Thyroid gland (tissue), 4 donors: ENCODE data around the gene CTDSP2.

Experiments used
- CTCF ChIP-seq, 6 experiments: fragments of 200-600 bp in 3 of 6; fragments of 450-650 bp in 3 of 6; sonication (generic) in 3 of 6; IDR thresholded peaks; one replicate each; pipeline ENCODE4 v1.5.1; 2016 to 2019; ENCODE audit warnings: antibody characterized with exemption in 6 of 6, mild to moderate bottlenecking in 2 of 6, inconsistent platforms in 1 of 6, moderate library complexity in 1 of 6
- POLR2A ChIP-seq, 2 donors: fragments of 450-650 bp; IDR thresholded peaks; one replicate each; pipeline ENCODE4 v1.6.1; 2017; ENCODE audit warnings: antibody characterized with exemption in 2 of 2, mild to moderate bottlenecking in 2 of 2, moderate library complexity in 1 of 2

GRCh38 chr12:57837864-57838562, 8.5 kb downstream of the CTDSP2 start:
- TF ChIP-seq CTCF (IDR thresholded peaks at IDR 0.05) (no peak), POLR2A (IDR thresholded peaks at IDR 0.05) (no peak)
